Uterus (tissue), 4 donors: ENCODE measurements around the gene PRKAA2. TPM values are rescaled to one million over a fixed set of nuclear protein-coding genes. Genes with fewer than 3 reads are reported as not detected.

Source experiments
- DNase-seq, 2 donors: peaks; one replicate each; pipeline ENCODE4 v3.0.0-alpha.2; 2019 to 2020
- H3K27ac ChIP-seq, 2 donors: fragments of 200-600 bp; sonication (generic); 1 replicate in 1 of 2; 2 replicates in 1 of 2; pipeline ENCODE4 v1.5.1; 2016 to 2018
- H3K27me3 ChIP-seq, 2 donors: fragments of 200-600 bp; sonication (generic); one replicate each; pipeline ENCODE4 v1.5.1; 2018 to 2019; ENCODE audit warnings: control low read depth in 1 of 2
- H3K36me3 ChIP-seq, 2 donors: fragments of 200-600 bp; sonication (generic); one replicate each; pipeline ENCODE4 v1.5.1; 2019; ENCODE audit warnings: control low read depth in 1 of 2
- H3K4me1 ChIP-seq, 2 donors: fragments of 200-600 bp; sonication (generic); one replicate each; pipeline ENCODE4 v1.5.1; 2018 to 2019; ENCODE audit warnings: control low read depth in 1 of 2
- H3K4me3 ChIP-seq, 2 donors: fragments of 200-600 bp; sonication (generic); 1 replicate in 1 of 2; 2 replicates in 1 of 2; pipeline ENCODE4 v1.5.1; 2018 to 2019; ENCODE audit warnings: mild to moderate bottlenecking in 1 of 2
- H3K9me3 ChIP-seq, 2 donors: fragments of 200-600 bp; sonication (generic); one replicate each; pipeline ENCODE4 v1.5.1; 2019; ENCODE audit warnings: control low read depth in 1 of 2
- CTCF ChIP-seq, 4 experiments: fragments of 200-600 bp in 2 of 4; fragments of 450-650 bp in 2 of 4; sonication (generic) in 2 of 4; IDR thresholded peaks; one replicate each; pipeline ENCODE4 v1.5.1; 2016 to 2019; ENCODE audit warnings: antibody characterized with exemption in 4 of 4, mild to moderate bottlenecking in 2 of 4, moderate library complexity in 1 of 4
- POLR2A ChIP-seq, 2 donors: fragments of 450-650 bp; IDR thresholded peaks; one replicate each; pipeline ENCODE4 v1.6.1; 2016; ENCODE audit warnings: antibody characterized with exemption in 2 of 2, mild to moderate bottlenecking in 1 of 2, moderate library complexity in 1 of 2
- intact Hi-C: fragments of 100-400 bp; cut with DNase I; formaldehyde crosslinking; loops from one replicate; pipeline ENCODE4 v1.15.1; 2023; ENCODE audit warnings: low total_unique reads
- total RNA-seq, 4 donors: library from RNA; depleted of rRNA in 3 of 4; stranded (reverse); fragments of >200 nt in 3 of 4; gene quantifications; one replicate each; pipeline versions ENCODE4 v1.1.0 to v1.2.4, GENCODE V29; 2014 to 2023
- donor health status: DM: yes; HTN: yes; CAD: no.

Gene PRKAA2
- total RNA-seq, 4 donors from 2014 or later, result 2.8 to 10.0 (median 7.4) TPM

GRCh38 chr1:56626546-56626945, 18.6 kb upstream of the PRKAA2 start:
- no peaks in the 10 kb centered on the region for H3K9me3 ChIP-seq
- no peaks in the 10 kb centered on the region for H3K36me3 ChIP-seq
- H3K27ac ChIP-seq, result no peak overlapping the region
- H3K4me1 ChIP-seq, result no peaks in the 10 kb centered on the region
- intact Hi-C loops, result no loop called here
- H3K4me3 ChIP-seq, result no peak overlapping the region
- H3K27me3 ChIP-seq, result no peaks in the 10 kb centered on the region
- DNase-seq, result no peak
- TF ChIP-seq CTCF (IDR thresholded peaks at IDR 0.05) (no peak), POLR2A (IDR thresholded peaks at IDR 0.05) (no peak)

- Histone ChIP-seq H3K4me3 (no peak overlapping the region), H3K9me3 (no peaks in the 10 kb centered on the region), H3K27ac (no peak overlapping the region), H3K27me3 (no peaks in the 10 kb centered on the region), H3K4me1 (no peaks in the 10 kb centered on the region), H3K36me3 (no peaks in the 10 kb centered on the region)
- TF ChIP-seq CTCF (IDR thresholded peaks at IDR 0.05) (no peak), POLR2A (IDR thresholded peaks at IDR 0.05) (no peak)
- DNase-seq, result no peak
- intact Hi-C loops, result no loop called here
Observed at GRCh38 chr1:56627019-56627635, 18.0 kb upstream of the PRKAA2 start.

GRCh38 chr1:56627636-56628039, 17.5 kb upstream of the PRKAA2 start:
- no peaks in the 10 kb centered on the region for H3K27me3 ChIP-seq
- TF ChIP-seq CTCF (IDR thresholded peaks at IDR 0.05) (no peak), POLR2A (IDR thresholded peaks at IDR 0.05) (no peak)
- H3K4me3 ChIP-seq, result no peak overlapping the region
- H3K4me1 ChIP-seq, result no peaks in the 10 kb centered on the region
- DNase-seq, result no peak
- H3K36me3 ChIP-seq, result no peaks in the 10 kb centered on the region
- no peak overlapping the region for H3K27ac ChIP-seq
- intact Hi-C loops, result no loop called here
- no peaks in the 10 kb centered on the region for H3K9me3 ChIP-seq

GRCh38 chr1:56630786-56631185, 14.3 kb upstream of the PRKAA2 start:
- DNase-seq, result no peak
- H3K36me3 ChIP-seq, result no peaks in the 10 kb centered on the region
- no peaks in the 10 kb centered on the region for H3K9me3 ChIP-seq
- H3K4me3 ChIP-seq, result no peak overlapping the region
- TF ChIP-seq POLR2A (IDR thresholded peaks at IDR 0.05), result no peak
- no peak for TF ChIP-seq CTCF (IDR thresholded peaks at IDR 0.05)
- intact Hi-C loops, result no loop called here
- no peaks in the 10 kb centered on the region for H3K4me1 ChIP-seq
- H3K27ac ChIP-seq, result no peak overlapping the region
- H3K27me3 ChIP-seq, result no peaks in the 10 kb centered on the region

- Histone ChIP-seq H3K27me3 (no peaks in the 10 kb centered on the region), H3K4me3 (no peak overlapping the region), H3K36me3 (no peaks in the 10 kb centered on the region), H3K4me1 (no peaks in the 10 kb centered on the region), H3K27ac (no peak overlapping the region), H3K9me3 (no peaks in the 10 kb centered on the region)
- no peak for DNase-seq
- TF ChIP-seq POLR2A (IDR thresholded peaks at IDR 0.05) (no peak), CTCF (IDR thresholded peaks at IDR 0.05) (no peak)
- intact Hi-C loops, result no loop called here
Observed at GRCh38 chr1:56631901-56632300, 13.2 kb upstream of the PRKAA2 start.
